ENCODE data around the gene TMED6. TPM values are rescaled to one million over a fixed set of nuclear protein-coding genes. Genes with fewer than 3 reads are reported as not detected.

Gene TMED6
- total and polyA plus RNA-seq, 2 of the 8 experiments (the other 6 are each of a cell fraction or from before 2014, with no cell fraction given): not detected

- no peak for TF ChIP-seq RNF2 (IDR thresholded peaks at IDR 0.05; ENCODE audit: borderline replicate concordance, low read depth, low read length, missing control alignments, poor library complexity, severe bottlenecking)
- TF ChIP-seq, protein P1, sequence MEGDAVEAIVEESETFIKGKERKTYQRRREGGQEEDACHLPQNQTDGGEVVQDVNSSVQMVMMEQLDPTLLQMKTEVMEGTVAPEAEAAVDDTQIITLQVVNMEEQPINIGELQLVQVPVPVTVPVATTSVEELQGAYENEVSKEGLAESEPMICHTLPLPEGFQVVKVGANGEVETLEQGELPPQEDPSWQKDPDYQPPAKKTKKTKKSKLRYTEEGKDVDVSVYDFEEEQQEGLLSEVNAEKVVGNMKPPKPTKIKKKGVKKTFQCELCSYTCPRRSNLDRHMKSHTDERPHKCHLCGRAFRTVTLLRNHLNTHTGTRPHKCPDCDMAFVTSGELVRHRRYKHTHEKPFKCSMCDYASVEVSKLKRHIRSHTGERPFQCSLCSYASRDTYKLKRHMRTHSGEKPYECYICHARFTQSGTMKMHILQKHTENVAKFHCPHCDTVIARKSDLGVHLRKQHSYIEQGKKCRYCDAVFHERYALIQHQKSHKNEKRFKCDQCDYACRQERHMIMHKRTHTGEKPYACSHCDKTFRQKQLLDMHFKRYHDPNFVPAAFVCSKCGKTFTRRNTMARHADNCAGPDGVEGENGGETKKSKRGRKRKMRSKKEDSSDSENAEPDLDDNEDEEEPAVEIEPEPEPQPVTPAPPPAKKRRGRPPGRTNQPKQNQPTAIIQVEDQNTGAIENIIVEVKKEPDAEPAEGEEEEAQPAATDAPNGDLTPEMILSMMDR (IDR thresholded peaks at IDR 0.05; ENCODE audit: control extremely low read depth in 1 of 3, insufficient read depth in 1 of 3, low read depth in 1 of 3, low read length in 3 of 3): peak; percentile 92 to 98 (median 96)
- TF ChIP-seq SP1 (IDR thresholded peaks at IDR 0.05; ENCODE audit: low read depth, low read length): peak; percentile 56; the same call in 1 of the 2 replicates
- TF ChIP-seq GABPA (IDR thresholded peaks at IDR 0.05; ENCODE audit: borderline replicate concordance, insufficient read depth, low read length): no peak
- peak; percentile 57; the same call in 1 of the 2 replicates for TF ChIP-seq CREB1 (IDR thresholded peaks at IDR 0.05)
- TF ChIP-seq HDAC2 (IDR thresholded peaks at IDR 0.05; ENCODE audit: borderline replicate concordance in 1 of 2, low read depth in 2 of 2, low read length in 2 of 2): no peak
- peak; percentile 56; the same call in 1 of the 2 replicates for TF ChIP-seq TBP (IDR thresholded peaks at IDR 0.05; ENCODE audit: low read depth, low read length)
- no peak for TF ChIP-seq EZH2 (IDR thresholded peaks at IDR 0.05; ENCODE audit: low read depth, low read length, severe bottlenecking)
- no peak for TF ChIP-seq GTF2F1 (IDR thresholded peaks at IDR 0.05; ENCODE audit: borderline replicate concordance, low read depth, low read length)
- TF ChIP-seq POLR2AphosphoS5 (IDR thresholded peaks at IDR 0.05; ENCODE audit: low read depth, low read length): peak; percentile 64
- peak; percentile 74; the same call in 1 of the 2 replicates for TF ChIP-seq TAF1 (IDR thresholded peaks at IDR 0.05; ENCODE audit: low read depth, low read length)
- no peak for TF ChIP-seq ASH2L (IDR thresholded peaks at IDR 0.05; ENCODE audit: low read length)
- TF ChIP-seq POLR2A (IDR thresholded peaks at IDR 0.05; ENCODE audit: control extremely low read depth in 1 of 2, low read depth in 2 of 2, low read length in 2 of 2): peak in 1 of 2 experiments; percentile 64; a peak in 1 of 3 replicates
- TF ChIP-seq SAP30 (IDR thresholded peaks at IDR 0.05; ENCODE audit: insufficient read depth, insufficient replicate concordance, low read length): no peak
- TF ChIP-seq RBBP5 (IDR thresholded peaks at IDR 0.05; ENCODE audit: borderline replicate concordance, low read depth, low read length): peak; percentile 63; the same call in 1 of the 2 replicates
- TF ChIP-seq KDM1A (IDR thresholded peaks at IDR 0.05; ENCODE audit: borderline replicate concordance, low read length): no peak
- TF ChIP-seq CHD1 (IDR thresholded peaks at IDR 0.05; ENCODE audit: low read depth, low read length): no peak
- no peak for TF ChIP-seq SRF (IDR thresholded peaks at IDR 0.05; ENCODE audit: low read depth, low read length)
- TF ChIP-seq PHF8 (conservative IDR thresholded peaks at IDR 0.05; ENCODE audit: low read depth, low read length): peak; percentile 78; the same call in 1 of the 2 replicates
Observed at GRCh38 chr16:69310653-69311532, 40.7 kb downstream of the TMED6 start, which contains the start of gene VPS4A (continued).
